ENCODE measurements around the gene ZNF236.
A peak's percentile ranks its signal among the peaks of the same experiment; 100 is the strongest.
"Not testable (repeated sequence)": the region's sequence is repeated elsewhere in the genome, so short reads cannot be mapped to it uniquely, and the experiment has no call there.

The ZNF236 gene

GRCh38 chr18:76957384-76958355 is 135.3 kb downstream of the ZNF236 start:
- no peak overlapping the region for H3K9ac ChIP-seq (ENCODE audit: low read depth, low read length)
- H3K27me3 ChIP-seq (ENCODE audit: control insufficient read depth, insufficient read depth, low read length), result no peaks in the 10 kb centered on the region
- no peaks in the 10 kb centered on the region for H3K9me3 ChIP-seq (ENCODE audit: control insufficient read depth, insufficient read depth, low read length)
- H3K4me1 ChIP-seq (ENCODE audit: control insufficient read depth, insufficient read depth, low read length), result no peaks in the 10 kb centered on the region
- peaks cover 10% of the 10 kb centered on the region for H3K36me3 ChIP-seq (ENCODE audit: control insufficient read depth, insufficient read depth, low read length)
- H3K4me3 ChIP-seq (ENCODE audit: low read depth, low read length), result no peak overlapping the region

DNA sequence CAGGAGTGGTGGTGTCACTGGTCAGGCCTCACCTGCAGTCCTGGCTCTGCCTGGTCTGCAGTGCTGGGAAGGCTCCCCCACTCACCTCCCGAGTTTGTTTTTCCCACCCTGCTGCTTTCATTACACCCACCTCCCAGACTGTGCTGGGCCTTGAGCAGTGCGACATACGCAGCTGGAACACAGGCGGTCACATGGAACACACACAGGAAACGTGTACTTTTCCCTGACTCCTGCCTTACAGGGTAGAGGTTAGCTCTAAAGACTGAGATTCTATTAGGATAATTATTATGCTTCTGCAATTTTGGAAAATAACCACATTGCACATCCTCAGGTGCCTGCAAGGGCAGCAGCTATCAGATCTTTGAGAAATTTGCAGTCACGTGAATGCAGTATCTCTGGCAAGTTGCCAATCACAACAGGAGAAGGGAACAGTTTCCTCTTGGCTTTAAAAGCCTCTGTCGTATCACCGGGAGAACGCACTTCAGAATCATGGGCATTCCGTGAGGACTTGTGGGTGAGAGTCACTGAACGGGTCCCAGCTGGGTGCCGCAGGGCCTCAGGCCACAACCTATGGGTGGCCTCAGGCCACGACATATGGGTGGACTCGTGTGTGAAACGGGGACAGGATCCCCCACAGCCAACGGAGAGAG is 136.5 kb downstream of the ZNF236 start:
- Histone ChIP-seq H3K9me3 (ENCODE audit: control insufficient read depth, insufficient read depth, low read length) (no peaks in the 10 kb centered on the region), H3K4me3 (ENCODE audit: low read depth, low read length) (no peak overlapping the region), H3K9ac (ENCODE audit: low read depth, low read length) (no peak overlapping the region), H3K4me1 (ENCODE audit: control insufficient read depth, insufficient read depth, low read length) (no peaks in the 10 kb centered on the region), H3K27me3 (ENCODE audit: control insufficient read depth, insufficient read depth, low read length) (no peaks in the 10 kb centered on the region), H3K36me3 (ENCODE audit: control insufficient read depth, insufficient read depth, low read length) (peaks cover 10% of the 10 kb centered on the region)

GRCh38 chr18:76959605-76960004 is 137.2 kb downstream of the ZNF236 start:
- Histone ChIP-seq H3K9me3 (ENCODE audit: control insufficient read depth, insufficient read depth, low read length) (no peaks in the 10 kb centered on the region), H3K4me3 (ENCODE audit: low read depth, low read length) (no peak overlapping the region), H3K36me3 (ENCODE audit: control insufficient read depth, insufficient read depth, low read length) (peaks cover 10% of the 10 kb centered on the region), H3K9ac (ENCODE audit: low read depth, low read length) (no peak overlapping the region), H3K27me3 (ENCODE audit: control insufficient read depth, insufficient read depth, low read length) (no peaks in the 10 kb centered on the region), H3K4me1 (ENCODE audit: control insufficient read depth, insufficient read depth, low read length) (no peaks in the 10 kb centered on the region)

DNA sequence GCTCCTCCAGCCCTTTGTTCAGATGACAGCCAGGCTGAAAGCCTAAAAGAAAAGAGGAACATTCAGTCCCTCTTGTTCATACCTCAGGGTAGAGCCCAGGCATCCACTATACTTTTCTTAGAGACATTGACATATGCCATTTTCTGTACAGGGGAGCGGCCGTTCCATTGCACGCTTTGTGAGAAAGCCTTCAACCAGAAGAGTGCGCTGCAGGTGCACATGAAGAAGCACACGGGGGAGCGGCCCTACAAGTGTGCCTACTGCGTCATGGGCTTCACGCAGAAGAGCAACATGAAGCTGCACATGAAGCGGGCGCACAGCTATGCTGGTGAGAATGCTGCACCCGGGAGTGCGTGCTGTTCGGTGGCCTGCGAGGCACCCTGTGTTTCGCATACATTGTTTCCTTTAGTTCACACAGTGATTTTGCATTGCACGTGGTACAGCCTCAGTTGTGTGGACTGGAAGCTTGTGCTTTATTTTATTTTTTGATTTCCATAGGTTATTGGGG is 138.2 kb downstream of the ZNF236 start:
- Histone ChIP-seq H3K4me3 (ENCODE audit: low read depth, low read length) (no peak overlapping the region), H3K9ac (ENCODE audit: low read depth, low read length) (no peak overlapping the region), H3K4me1 (ENCODE audit: control insufficient read depth, insufficient read depth, low read length) (peaks cover 6% of the 10 kb centered on the region), H3K36me3 (ENCODE audit: control insufficient read depth, insufficient read depth, low read length) (peaks cover 10% of the 10 kb centered on the region), H3K27me3 (ENCODE audit: control insufficient read depth, insufficient read depth, low read length) (no peaks in the 10 kb centered on the region), H3K9me3 (ENCODE audit: control insufficient read depth, insufficient read depth, low read length) (no peaks in the 10 kb centered on the region)

DNA sequence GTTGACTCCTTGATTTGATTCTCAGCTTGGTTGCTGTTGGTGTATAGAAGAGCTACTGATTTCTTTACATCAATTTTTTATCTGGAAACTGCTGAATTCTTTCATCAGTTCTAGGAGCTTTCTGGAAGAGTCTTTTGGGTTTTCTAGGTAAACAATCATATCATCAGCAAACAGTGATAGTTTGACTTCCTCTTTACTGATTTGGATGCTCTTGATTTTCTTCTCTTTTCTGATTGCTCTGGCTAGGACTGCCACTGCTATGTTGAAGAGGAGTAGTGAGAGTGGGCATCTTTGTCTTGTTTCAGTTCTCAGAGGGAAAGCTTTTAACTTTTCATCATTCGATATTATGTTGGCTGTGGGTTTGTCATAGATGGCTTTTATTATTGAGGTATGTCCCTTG is 140.5 kb downstream of the ZNF236 start:
- H3K4me3 ChIP-seq (ENCODE audit: low read depth, low read length), result no peak overlapping the region
- H3K27me3 ChIP-seq (ENCODE audit: control insufficient read depth, insufficient read depth, low read length), result no peaks in the 10 kb centered on the region
- H3K9ac ChIP-seq (ENCODE audit: low read depth, low read length), result no peak overlapping the region
- peaks cover 17% of the 10 kb centered on the region for H3K4me1 ChIP-seq (ENCODE audit: control insufficient read depth, insufficient read depth, low read length)
- no peaks in the 10 kb centered on the region for H3K9me3 ChIP-seq (ENCODE audit: control insufficient read depth, insufficient read depth, low read length)
- H3K36me3 ChIP-seq (ENCODE audit: control insufficient read depth, insufficient read depth, low read length), result peaks cover 3% of the 10 kb centered on the region

- peaks cover 25% of the 10 kb centered on the region for H3K4me1 ChIP-seq (ENCODE audit: control insufficient read depth, insufficient read depth, low read length)
- no peaks in the 10 kb centered on the region for H3K9me3 ChIP-seq (ENCODE audit: control insufficient read depth, insufficient read depth, low read length)
- H3K9ac ChIP-seq (ENCODE audit: low read depth, low read length), result no peak overlapping the region
- no peaks in the 10 kb centered on the region for H3K27me3 ChIP-seq (ENCODE audit: control insufficient read depth, insufficient read depth, low read length)
- no peak overlapping the region for H3K4me3 ChIP-seq (ENCODE audit: low read depth, low read length)
- H3K36me3 ChIP-seq (ENCODE audit: control insufficient read depth, insufficient read depth, low read length), result peaks cover 2% of the 10 kb centered on the region
These were observed 141.6 kb downstream of the ZNF236 start for GRCh38 chr18:76963936-76964335.

GRCh38 chr18:76965555-76966151 is 143.3 kb downstream of the ZNF236 start:
- not testable (repeated sequence) for H3K9me3 ChIP-seq (ENCODE audit: control insufficient read depth, insufficient read depth, low read length); H3K36me3 ChIP-seq (ENCODE audit: control insufficient read depth, insufficient read depth, low read length); H3K27me3 ChIP-seq (ENCODE audit: control insufficient read depth, insufficient read depth, low read length); H3K9ac ChIP-seq (ENCODE audit: low read depth, low read length)
- peak overlapping the region; percentile 8 for H3K4me3 ChIP-seq (ENCODE audit: low read depth, low read length)
- H3K4me1 ChIP-seq (ENCODE audit: control insufficient read depth, insufficient read depth, low read length), result peaks cover 26% of the 10 kb centered on the region

DNA sequence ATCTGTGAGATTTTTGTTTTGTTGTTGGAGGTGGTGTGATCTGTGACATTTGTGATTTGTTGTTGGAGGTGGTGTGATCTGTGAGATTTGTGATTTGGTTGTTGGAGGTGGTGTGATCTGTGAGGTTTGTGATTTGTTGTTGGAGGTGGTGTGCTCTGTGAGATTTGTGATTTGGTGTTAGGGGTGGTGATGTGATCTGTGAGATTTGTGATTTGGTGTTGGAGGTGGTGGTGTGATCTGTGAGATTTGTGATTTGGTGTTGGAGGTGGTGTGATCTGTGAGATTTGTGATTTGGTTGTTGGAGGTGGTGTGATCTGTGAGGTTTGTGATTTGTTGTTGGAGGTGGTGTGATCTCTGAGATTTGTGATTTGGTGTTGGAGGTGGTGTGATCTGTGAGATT is 144.9 kb downstream of the ZNF236 start:
- not testable (repeated sequence) for H3K36me3 ChIP-seq (ENCODE audit: control insufficient read depth, insufficient read depth, low read length); H3K9ac ChIP-seq (ENCODE audit: low read depth, low read length); H3K27me3 ChIP-seq (ENCODE audit: control insufficient read depth, insufficient read depth, low read length); H3K9me3 ChIP-seq (ENCODE audit: control insufficient read depth, insufficient read depth, low read length)
- Histone ChIP-seq H3K4me3 (ENCODE audit: low read depth, low read length) (peak overlapping the region; percentile 11), H3K4me1 (ENCODE audit: control insufficient read depth, insufficient read depth, low read length) (peaks cover 34% of the 10 kb centered on the region)

DNA sequence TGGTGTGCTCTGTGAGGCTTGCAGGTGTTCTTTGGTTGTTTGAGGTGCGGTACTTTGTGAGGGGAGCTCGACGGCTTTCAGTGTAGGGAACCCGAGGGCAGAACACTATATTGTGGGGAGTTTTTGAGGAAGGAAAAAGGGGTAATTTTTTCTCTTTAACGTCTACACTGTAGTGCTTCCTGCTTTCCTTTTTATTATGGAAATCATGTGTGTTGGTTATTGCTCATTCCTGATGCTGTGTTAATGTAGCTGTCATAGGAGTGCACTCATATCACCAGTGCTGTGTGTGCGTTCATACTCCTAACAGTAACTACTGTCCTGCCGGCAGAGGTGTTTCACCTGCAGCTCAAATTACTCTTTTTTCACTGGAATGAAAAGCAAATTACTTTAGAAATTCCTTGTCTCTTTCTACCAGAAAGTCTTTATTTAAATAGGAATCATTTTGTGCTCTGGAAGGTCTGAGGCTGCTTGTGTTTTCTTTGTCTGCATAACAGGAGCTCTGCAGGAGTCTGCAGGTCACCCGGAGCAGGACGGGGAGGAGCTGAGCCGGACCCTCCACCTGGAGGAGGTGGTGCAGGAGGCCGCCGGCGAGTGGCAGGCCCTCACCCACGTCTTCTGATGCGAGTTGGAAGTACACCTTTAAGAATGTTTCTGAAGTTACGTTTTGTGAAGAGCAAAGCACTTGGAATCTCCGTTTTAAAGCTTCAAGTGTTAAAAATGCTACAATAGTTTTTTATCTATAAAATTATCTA is 145.5 kb downstream of the ZNF236 start:
- Histone ChIP-seq H3K4me3 (ENCODE audit: low read depth, low read length) (peak overlapping the region; percentile 11), H3K4me1 (ENCODE audit: control insufficient read depth, insufficient read depth, low read length) (peaks cover 34% of the 10 kb centered on the region), H3K27me3 (ENCODE audit: control insufficient read depth, insufficient read depth, low read length) (no peaks in the 10 kb centered on the region), H3K9ac (ENCODE audit: low read depth, low read length) (peak overlapping the region; percentile 55), H3K36me3 (ENCODE audit: control insufficient read depth, insufficient read depth, low read length) (no peaks in the 10 kb centered on the region), H3K9me3 (ENCODE audit: control insufficient read depth, insufficient read depth, low read length) (no peaks in the 10 kb centered on the region)

DNA sequence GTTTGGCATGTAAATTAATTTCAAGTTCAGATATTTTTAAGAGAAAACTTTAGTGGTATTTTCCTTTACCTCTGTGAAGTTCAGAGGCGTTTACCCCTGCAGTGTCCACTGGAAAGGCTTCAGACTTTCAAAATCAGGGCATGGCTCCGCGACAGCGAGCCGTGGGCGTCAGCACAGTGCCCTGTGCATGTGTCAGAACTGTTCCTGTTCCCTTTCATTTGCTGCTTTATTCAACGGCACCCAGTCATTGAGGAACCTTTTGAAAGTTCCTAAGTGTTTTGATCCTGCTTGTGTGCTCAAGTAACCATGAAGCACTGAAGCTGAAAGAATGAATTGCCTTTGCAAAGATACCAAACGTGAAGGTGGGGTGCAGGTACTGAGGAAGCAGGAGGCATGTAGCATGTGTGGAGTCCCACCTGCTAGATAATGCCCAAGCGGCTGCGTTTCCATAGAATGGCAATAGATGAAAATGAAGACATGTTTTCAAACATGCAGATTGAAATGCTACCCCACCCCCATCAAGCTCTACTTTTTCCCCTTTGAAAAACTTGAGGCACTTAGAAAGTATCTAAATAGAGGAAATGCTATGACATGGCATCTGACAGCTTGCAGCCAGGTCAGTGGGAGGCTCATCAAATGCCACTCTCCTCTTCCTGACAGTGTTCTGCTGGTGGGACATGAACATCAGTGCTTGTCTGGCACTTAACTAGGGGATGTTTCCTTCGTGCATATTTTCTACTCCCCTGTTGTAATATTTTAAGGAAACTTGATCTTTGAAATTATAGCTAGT is 148.6 kb downstream of the ZNF236 start:
- no peak overlapping the region for H3K9ac ChIP-seq (ENCODE audit: low read depth, low read length)
- no peaks in the 10 kb centered on the region for H3K9me3 ChIP-seq (ENCODE audit: control insufficient read depth, insufficient read depth, low read length)

More for the DNA sequence above, 148.6 kb downstream of the ZNF236 start:
- Histone ChIP-seq H3K4me1 (ENCODE audit: control insufficient read depth, insufficient read depth, low read length) (peaks cover 27% of the 10 kb centered on the region), H3K4me3 (ENCODE audit: low read depth, low read length) (no peak overlapping the region), H3K36me3 (ENCODE audit: control insufficient read depth, insufficient read depth, low read length) (no peaks in the 10 kb centered on the region), H3K27me3 (ENCODE audit: control insufficient read depth, insufficient read depth, low read length) (no peaks in the 10 kb centered on the region)
